ENCODE results near the gene PTCH2.
"Not testable (repeated sequence)": the region's sequence is repeated elsewhere in the genome, so short reads cannot be mapped to it uniquely, and the experiment has no call there.

Gene PTCH2

DNA sequence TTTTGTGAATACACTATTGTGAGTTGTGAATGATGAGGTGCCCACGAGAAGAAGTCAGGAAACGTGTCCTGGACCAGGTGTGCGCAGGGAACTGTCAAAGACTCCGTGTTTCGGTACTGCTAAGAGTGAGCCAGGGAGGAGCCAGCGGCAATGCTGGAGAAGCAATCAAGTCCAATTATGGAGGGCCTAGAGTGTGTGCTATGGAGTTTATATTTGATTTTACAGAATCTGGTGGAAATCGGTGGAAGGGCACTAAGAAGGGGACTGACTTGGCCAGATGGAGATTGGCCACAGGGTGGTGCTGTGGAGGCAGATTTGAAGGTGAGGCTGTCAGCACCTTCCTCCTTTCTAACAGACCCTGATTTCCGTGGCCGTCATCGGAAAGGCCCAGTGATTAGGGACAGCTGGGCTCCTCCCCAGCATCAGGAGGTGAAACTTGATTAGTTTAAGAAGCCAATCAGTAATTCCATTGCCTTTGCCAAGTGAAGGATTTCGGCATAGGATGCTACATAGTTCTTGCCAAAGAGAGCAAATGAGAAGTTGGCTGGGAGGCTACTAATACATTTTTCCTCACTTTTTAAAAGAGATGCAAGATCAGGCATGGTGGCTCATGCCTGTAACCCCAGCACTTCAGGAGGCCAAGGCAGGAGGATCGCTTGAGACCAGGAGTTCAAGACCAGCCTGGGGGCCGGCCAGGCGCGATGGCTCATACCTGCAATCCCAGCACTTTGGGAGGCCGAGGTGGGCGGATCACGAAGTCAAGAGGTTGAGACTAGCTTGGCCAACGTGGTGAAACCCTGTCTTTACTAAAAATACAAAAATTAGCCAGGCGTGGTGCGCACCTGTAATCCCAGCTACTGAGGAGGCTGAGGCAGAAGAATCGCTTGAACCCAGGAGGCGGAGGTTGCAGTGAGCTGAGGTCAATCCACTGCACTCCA lies 7.0 kb downstream of the PTCH2 start:
- DNase-seq, result peak; percentile 95

DNA sequence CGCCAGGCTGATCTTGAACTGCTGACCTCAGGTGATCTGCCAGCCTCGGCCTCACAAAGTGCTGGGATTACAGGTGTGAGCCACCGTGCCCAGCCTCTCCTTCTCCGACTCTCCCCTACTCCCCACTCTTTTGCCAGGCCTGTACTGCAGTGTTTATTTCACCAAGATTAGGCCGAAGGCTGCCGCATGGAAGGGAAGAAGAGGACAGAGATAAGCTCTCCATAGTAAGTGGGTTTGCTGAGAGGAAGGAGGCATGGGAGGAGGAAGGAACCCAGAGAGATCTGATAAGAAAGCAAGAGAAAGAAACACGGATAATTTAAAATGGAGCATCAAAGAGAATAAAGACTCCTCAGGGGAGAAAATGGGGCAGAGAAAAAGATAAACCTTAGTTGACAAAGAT lies 8.7 kb downstream of the PTCH2 start:
- DNase-seq, result no peak

DNA sequence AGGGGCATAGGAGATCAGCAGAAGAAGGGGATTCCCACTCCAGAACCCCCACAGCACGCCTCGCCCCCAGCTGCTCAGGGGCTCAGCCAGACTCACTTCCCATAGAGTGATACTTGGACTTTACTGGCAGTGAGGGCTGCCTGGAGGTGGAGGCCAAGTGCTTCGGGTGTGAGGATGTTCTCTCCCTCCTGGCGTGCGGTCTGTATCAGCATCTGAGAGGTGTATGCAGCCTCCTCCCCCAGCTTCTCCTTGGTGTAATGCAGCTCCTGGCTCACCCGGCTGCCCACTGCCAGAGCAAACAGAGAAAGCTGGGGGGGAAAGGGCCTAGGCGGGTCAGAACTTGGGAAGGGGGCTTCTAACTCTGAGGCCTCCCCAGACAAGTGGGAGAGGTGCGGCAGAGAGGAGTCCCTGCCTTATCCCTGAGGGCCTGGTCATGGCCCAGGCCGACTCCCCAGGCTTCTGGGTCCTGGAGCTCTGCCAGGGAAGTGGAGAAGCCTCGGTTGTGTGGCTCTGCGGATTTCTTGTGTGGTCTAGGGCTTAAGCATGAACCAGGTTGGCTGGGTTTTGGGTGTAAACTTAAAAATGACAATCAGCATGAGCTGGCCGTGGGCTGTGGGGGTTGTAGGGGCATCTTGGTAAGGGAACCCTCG lies 10.9 kb downstream of the PTCH2 start:
- no peak for DNase-seq

DNA sequence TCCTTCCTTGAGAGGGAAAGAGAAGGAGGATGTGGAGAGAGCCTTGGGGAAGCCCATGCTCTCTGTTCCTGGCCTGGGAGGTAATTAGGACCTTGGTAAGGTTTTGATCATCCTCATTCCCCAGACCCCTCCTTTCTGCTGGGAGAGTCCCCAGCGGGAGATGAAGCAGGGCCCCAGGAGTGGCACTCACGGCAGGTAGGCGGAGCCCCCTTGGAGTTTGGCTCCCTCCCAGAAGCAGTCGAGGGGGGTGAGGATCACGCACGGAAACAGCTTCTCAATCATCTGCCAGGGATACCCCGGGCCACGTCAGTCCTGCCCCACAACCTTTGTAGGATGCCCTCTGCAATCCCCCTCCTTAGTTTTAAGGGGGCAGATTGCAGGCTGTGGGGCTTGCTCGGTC lies 11.5 kb downstream of the PTCH2 start:
- no peak for DNase-seq

DNA sequence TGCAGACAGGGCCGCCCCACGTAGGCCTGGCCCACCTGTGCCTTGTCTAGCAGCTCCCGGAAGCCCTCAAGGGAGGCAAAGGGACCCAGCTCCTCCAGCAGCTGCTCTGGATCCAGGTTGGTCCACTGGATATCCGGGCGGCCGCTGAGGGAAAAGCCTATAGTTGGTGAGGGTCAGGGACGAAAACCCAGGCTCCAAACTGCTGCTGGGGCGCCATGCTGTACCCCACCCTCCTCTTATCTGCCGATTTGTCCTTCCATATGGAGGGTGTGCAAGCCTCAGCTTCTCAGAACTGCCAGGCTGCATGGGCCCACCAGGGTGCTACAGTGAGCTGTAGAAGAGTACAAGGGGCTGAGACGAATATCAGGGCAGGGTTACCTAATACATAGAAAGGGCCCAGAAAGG lies 12.2 kb downstream of the PTCH2 start:
- DNase-seq, result no peak

DNA sequence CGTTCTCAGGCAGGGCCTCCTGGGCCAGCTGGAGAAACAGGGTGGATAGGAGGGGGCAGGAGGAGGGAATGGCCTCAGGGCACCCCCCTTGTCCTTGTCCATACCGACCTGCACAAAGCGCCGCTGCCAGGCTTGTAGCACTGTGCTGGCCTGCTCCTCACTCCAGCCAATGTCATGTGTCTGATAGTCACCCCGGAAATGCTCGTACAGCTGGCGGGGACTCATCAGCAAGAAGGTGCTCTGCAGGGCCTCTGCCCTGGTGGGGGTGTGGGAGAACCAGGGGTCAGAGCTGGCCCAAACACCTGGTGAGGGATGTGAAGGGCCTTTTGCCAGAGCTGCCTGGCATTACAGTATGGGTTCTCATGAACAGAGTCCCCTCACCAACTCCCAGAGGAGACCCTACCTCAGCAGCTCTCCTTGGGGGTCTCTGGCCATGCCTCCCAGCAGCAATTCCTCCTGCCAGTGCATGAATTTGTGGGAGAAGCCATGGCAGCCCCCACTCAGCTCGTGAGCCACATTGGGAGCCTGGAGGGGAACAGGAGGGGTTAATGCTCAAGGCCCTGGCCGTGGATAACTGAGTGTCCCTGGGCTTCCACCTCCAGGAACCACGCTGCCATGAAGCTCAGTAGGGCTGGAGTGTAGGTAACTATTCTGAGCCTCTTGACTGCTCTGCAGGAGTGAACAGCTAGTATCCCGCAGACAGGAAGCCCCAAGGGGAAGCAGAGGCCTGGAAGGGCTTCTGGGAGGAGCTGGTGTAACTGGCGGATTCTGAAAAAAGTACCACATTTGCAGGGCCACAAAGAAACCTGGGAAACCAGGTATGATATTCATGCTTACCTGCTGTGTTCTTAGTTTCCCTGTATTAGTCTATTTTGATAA lies 13.3 kb downstream of the PTCH2 start:
- DNase-seq, result no peak

DNA sequence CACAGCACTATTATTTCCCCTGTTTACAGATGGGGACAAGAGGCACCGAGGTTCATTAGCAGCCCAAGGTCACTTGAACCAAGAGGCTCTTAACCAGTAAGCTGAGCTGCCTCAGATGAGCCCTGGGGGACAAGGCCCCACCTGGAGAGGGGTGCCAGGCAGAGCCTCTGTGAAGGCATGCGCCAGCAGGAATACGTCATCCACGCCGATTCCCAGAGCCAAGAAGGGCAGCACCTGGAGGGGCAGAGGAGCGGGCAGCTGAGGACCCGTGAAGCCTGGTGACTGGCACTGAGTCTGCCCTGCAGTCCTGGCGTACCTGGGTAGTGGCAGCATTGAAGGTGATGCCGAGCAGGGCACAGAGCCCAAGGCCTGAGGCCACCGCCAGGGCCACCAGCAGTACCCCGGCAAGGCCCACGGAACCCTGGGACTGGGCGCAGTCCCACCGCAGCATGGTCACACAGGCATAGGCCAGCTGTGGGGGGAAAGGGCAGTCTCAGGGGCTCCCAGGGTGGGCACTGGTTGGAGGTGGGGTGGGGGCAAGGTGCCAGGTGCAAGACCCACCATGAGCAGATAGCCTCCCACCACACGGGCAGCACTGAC lies 14.1 kb downstream of the PTCH2 start:
- DNase-seq, result no peak

DNA sequence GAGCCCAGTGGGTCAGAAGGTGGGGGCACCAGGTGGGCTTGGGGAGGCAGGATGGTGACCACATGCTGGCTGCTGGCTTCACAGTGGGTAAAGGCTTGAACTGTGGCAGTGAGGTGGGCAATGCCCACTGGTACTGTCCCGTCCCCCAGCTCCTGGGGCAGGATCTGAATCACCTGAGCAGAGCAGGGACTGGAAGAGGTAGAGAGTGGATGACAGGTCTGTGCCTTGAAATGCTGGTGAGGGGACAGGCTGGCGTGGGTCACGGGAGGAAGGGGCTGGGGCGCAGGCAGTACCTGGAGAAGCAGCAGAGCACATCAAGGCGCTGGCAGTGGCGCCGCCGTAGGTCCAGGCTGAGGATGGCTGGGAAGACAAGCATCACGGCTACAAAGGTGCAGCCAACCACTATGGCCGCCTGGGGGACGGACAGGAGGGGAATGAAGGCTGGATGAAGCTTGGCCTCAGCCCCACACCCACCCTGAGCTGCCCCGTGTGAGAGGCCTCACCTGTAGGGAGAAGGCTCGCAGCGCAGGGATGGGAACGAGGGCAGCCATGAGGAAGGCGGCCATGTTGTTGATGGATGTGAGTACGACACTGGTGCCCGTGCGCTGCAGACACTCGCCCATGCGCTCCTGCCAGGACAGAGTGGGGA lies 14.9 kb downstream of the PTCH2 start:
- no peak for DNase-seq

DNA sequence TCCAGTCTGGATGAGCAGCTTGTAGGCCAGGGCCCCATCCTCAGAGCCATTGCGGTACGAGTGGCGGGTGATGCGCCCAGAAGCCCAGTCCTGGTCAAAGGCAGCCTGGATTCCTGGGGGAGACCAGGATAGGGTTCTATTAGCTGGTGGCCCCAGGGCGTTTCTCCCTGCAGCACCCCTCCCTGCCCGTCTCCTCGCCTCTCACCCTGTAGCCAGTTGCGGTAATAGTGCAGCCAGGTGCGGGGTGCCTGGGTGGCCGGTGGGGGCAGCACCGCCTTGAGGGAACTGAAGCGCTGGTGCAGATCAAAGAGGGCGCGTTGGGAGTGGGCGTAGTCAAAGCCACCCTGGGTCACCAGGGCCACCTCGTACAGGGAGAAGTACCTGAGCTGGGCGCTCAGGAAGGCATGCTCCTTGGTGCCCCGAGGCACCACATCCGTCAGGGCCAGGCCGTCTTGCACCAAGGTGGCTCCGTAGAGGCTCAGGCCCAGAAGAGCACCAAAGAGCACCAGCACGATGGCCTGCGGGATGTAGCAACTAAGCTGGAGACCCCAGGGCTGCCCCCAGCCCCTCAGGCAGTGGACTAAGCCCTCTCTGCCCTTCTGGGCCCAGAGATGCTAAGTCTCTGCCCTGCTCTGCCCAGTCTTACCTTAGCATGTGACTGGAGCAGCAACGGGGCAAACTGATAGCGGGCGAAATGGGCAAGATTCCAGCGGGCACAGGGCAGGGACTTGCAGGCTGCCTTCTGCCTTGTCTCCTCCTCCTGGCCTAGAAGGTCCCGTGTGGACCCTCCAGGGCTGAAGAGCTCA lies 15.7 kb downstream of the PTCH2 start:
- no peak for DNase-seq

DNA sequence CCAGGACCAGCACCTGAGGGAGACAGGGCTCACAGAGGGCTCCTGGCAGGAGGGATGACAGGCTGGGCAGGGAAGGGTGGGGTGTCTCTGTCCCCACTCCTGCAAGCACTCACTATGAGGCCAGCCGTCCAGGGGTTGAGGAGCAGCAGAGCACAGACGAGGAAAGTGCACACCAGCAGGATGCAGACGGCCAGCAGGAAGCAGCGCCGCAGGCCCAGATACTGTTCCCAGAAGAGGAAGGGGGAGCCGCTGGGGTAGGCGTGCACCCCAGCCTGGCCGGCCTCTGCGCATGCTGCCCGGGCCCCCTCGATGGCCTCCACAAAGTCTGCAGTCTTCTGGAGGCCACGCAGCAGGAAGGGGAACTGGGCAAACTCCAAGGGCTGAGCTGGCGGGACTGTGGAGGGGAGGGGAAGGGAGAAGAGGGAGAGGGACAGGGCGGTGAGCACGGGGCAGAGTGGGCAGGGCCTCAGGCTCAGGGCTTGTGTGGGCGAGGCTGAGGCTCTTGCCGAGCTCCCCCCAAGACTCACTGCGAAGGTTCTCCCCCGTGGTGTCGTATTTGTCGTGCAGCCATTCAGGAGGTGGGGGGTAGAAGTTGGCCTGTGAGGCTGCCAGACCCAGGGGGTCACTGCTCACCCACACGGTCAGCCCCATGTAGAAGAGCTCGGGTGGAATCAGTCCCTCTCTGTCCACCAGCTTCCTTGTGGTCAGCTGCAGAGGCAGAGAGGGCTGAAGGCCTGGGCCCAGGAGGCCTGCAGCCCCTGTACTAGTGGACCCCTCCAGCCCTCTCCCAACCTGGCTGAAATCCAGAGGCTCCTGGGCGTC lies 16.5 kb downstream of the PTCH2 start:
- DNase-seq, result no peak

DNA sequence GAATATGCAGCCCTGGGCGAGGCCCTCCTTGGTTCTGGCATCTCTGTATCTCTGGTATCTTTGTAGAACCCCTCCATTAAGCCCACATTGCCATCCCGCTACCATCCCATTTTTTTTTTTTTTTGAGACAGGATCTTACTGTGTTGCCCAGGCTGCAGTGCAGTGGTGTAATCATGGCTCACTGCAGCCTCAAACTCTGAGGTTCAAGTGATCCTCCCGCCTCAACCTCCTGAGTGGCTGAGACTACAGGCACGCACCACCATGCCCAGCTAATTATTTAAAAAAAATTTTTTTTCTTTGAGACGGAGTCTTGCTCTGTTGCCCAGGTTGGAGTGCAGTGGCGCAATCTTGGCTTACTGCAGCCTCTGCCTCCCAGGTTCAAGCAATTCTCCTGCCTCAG lies 18.7 kb downstream of the PTCH2 start:
- DNase-seq, result not testable (repeated sequence)

DNA sequence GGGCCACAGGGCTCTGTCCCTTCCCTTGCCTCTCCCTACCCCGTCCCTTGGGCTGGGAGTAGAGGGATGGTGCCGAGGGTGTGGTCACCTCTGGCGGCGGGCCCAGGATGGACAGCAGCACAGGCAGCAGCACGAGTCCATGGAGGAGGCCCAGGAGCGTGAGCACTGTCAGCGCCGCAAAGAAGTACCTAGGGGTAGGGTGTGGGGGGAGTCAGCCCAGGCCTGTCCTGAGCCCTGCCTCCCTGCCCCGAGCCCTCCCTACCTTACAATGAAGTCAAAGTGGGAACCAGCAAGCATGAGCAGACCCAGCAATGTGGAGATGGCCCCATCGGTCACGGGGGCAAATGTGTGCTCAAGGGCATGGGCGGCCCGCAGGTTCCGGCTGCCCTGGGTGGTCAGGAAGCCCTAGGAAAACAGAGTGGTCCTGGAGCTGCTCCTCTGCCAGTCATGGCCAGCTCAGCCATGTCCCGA lies 20.0 kb downstream of the PTCH2 start:
- no peak for DNase-seq

DNA sequence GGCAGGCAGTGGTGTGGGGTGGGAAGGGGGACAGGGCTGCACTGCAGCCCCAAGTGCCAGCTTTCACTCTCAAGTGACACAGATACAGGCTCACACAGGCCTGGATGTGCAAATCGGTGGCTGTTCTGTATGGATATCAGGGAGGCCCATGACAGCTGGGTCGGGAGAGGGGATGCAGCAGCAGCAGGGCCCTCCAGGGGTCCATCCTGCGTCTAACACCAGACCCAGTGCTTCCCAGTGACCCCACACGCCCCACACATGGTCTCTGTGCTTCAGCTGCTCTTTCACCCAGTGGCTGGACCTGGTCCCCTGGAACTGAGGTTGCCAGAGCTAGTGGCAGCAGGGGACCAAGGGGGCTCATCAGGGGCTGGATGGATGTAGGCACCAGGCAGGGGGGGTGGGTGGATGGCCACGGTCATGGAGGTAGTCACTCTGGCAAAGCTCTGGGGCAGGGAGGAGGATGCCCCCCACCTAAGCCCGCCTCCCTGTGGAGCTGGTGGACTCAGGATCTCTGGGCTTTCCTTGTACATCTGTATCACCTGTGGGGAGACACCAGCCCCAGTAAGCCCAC lies 20.8 kb downstream of the PTCH2 start:
- no peak for DNase-seq

DNA sequence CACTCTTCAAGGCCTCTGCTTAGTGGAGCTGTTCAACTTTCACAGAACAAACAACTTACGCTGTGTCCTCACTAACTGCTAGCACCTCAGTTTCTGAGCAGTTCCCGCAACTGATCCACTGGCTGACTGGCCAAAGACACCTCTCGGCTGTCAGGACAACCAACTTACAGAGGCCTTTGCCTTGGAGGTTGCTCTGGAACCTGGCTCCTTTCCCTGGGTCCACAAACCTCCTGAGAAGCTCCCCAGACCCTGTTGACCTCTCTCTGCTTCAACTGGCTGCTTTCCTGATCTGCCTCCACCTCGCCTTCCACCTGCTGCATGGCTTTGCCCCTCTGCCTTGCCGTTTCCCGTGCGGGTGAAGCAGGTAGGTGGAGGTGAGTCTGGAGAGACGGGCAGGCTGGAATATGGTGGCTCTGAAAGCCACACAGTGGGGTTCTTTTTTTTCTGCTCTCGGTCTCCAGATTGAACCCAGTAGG lies 21.8 kb downstream of the PTCH2 start:
- no peak for DNase-seq

DNA sequence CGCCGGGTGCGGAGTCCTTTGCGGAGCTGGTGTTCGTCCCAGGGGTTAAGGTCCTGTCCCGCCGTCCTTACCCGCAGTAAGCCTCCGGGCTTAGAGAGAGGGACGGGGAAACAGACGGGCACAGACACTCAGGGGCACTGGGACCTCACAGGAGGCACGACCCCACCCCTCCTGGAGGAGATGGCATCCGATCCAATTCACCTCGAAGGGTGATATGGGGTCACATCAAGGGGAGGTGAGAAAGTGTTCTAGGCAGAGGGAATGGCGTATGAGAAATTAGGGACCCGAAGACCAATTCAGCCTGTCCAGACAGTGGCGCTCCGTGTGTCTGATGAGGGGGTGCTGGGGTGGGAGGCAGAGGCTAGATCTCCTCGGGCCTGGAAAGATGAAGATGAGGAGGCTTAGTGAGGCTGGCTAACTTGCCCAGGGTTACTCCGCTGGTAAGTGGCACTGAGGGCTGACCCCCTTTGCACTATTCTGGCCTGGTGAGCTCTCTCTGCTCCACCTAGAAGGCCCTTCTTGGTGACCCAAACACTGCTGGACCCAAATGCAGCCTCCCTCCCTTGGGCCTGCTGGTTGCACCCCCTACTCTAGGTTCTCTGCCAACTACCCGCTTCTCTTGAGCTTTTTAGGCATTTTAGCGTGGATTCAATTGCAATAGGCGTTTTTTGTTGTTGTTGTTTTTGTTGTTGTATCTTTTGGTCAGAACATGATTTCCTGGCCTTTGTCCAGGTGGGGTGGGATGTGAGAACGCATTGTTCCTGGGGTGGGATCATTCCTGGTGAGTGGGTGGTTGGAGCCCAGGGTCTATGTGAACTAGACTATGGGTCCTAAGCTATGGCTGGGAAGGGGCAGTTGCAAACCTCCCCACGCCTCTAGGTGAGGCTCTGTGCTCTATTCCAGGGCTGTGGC lies 22.5 kb downstream of the PTCH2 start:
- no peak for DNase-seq

DNA sequence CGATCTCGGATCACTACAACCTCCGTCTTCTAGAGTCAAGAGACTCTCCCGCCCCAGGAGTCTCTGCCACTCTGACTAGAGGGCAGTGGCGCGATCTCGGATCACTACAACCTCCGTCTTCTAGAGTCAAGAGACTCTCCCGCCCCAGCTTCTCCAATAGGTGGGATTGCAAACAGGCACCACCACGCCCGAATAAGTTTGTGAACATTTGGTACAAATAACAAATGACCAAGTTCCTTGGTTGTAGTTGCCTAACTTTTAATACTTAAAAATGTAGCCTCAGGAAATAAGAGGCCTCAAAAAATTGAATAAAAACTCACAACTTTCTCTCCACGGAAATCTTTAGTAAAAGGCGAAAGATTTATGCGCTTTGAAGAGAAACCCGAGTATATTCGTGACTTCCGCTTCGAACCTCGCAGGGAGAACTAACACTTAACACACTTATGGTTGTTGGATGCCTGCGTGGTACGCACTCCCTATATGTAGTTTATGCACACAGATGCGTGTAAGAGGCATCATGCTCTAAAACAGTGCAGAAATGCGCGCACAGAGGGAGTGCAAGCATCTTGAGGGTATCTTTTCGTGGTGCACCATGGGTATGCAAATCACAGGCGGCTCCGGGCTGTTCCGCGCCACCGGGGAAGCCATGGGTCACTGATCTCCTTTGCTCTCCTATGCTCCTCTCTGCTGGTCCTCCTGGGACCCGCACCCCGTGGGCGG lies 23.3 kb downstream of the PTCH2 start:
- DNase-seq, result peak; percentile 97

DNA sequence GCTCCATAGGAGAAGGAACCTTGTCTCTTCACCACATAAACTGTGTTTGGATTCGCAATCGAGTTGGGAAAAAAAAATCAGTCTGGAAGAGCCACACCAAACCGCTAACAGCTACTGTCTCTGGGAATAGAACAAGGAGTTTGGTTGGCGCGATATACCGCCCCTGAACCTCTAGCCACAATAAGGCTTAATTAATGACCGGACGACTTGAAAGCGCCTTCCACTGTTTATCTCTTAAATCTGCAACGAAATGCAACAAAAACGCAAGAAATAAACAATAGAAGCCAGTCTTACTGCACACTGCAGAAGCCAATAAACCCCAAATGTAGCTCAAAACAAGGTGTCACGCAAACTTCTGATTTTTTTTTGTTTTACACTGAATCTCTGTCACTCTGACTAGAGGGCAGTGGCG lies 23.9 kb downstream of the PTCH2 start:
- DNase-seq, result no peak
